ENCODE results near the gene CCDC91.
"Not testable (repeated sequence)": the region's sequence is repeated elsewhere in the genome, so short reads cannot be mapped to it uniquely, and the experiment has no call there.

The CCDC91 gene

GRCh38 chr12:28355161-28355560 is 164.9 kb downstream of the CCDC91 start:
- TF ChIP-seq CTCF (IDR thresholded peaks at IDR 0.05; ENCODE audit: borderline replicate concordance, insufficient read depth, low read depth, low read length) = no peak
- H3K4me3 ChIP-seq (ENCODE audit: low read depth, low read length) = no peak overlapping the region

GRCh38 chr12:28360253-28360652 is 170.0 kb downstream of the CCDC91 start:
- no peak overlapping the region for H3K4me3 ChIP-seq (ENCODE audit: low read depth, low read length)
- no peak for TF ChIP-seq CTCF (IDR thresholded peaks at IDR 0.05; ENCODE audit: borderline replicate concordance, insufficient read depth, low read depth, low read length)

- TF ChIP-seq CTCF (IDR thresholded peaks at IDR 0.05; ENCODE audit: borderline replicate concordance, insufficient read depth, low read depth, low read length) = no peak
- no peak overlapping the region for H3K4me3 ChIP-seq (ENCODE audit: low read depth, low read length)
Observed at GRCh38 chr12:28367326-28367725, 177.1 kb downstream of the CCDC91 start.

GRCh38 chr12:28367993-28368392 is 177.7 kb downstream of the CCDC91 start:
- H3K4me3 ChIP-seq (ENCODE audit: low read depth, low read length) = no peak overlapping the region
- no peak for TF ChIP-seq CTCF (IDR thresholded peaks at IDR 0.05; ENCODE audit: borderline replicate concordance, insufficient read depth, low read depth, low read length)

GRCh38 chr12:28369483-28369882 is 179.2 kb downstream of the CCDC91 start:
- H3K4me3 ChIP-seq (ENCODE audit: low read depth, low read length) = no peak overlapping the region
- no peak for TF ChIP-seq CTCF (IDR thresholded peaks at IDR 0.05; ENCODE audit: borderline replicate concordance, insufficient read depth, low read depth, low read length)

- TF ChIP-seq CTCF (IDR thresholded peaks at IDR 0.05; ENCODE audit: borderline replicate concordance, insufficient read depth, low read depth, low read length) = no peak
- H3K4me3 ChIP-seq (ENCODE audit: low read depth, low read length) = no peak overlapping the region
Observed at GRCh38 chr12:28374556-28374955, 184.3 kb downstream of the CCDC91 start.

- no peak overlapping the region for H3K4me3 ChIP-seq (ENCODE audit: low read depth, low read length)
- no peak for TF ChIP-seq CTCF (IDR thresholded peaks at IDR 0.05; ENCODE audit: borderline replicate concordance, insufficient read depth, low read depth, low read length)
Observed at GRCh38 chr12:28378736-28379135, 188.5 kb downstream of the CCDC91 start.

GRCh38 chr12:28379779-28380178 is 189.5 kb downstream of the CCDC91 start:
- H3K4me3 ChIP-seq (ENCODE audit: low read depth, low read length) = not testable (repeated sequence)

Measured in GM12875 (cell line).